A673 (cell line): ENCODE results near the gene OTOR.

Source experiments
- EZH2 ChIP-seq: fragments of 200-600 bp; sonication (generic); IDR thresholded peaks from 2 replicates; pipeline ENCODE4 v1.6.1; 2017; ENCODE audit warnings: borderline replicate concordance, low read depth, mild to moderate bottlenecking, mixed read lengths, antibody characterized with exemption, low read length; ENCODE audit not compliant: poor library complexity, severe bottlenecking
- TF ChIP-seq, protein P1 (sequence below): fragments of 300-800, 200-600 bp; sonication (generic); conservative IDR thresholded peaks from 2 replicates; pipeline ENCODE4 v1.5.1; 2017; ENCODE audit warnings: low read depth, mild to moderate bottlenecking, antibody characterized with exemption, low read length, moderate library complexity, mixed read lengths

- TF ChIP-seq, protein P1, sequence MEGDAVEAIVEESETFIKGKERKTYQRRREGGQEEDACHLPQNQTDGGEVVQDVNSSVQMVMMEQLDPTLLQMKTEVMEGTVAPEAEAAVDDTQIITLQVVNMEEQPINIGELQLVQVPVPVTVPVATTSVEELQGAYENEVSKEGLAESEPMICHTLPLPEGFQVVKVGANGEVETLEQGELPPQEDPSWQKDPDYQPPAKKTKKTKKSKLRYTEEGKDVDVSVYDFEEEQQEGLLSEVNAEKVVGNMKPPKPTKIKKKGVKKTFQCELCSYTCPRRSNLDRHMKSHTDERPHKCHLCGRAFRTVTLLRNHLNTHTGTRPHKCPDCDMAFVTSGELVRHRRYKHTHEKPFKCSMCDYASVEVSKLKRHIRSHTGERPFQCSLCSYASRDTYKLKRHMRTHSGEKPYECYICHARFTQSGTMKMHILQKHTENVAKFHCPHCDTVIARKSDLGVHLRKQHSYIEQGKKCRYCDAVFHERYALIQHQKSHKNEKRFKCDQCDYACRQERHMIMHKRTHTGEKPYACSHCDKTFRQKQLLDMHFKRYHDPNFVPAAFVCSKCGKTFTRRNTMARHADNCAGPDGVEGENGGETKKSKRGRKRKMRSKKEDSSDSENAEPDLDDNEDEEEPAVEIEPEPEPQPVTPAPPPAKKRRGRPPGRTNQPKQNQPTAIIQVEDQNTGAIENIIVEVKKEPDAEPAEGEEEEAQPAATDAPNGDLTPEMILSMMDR, result no peak
- no peak for TF ChIP-seq EZH2
Measured at GRCh38 chr20:16719421-16719820, 28.7 kb upstream of the OTOR start.
